D721Med (cell line): ENCODE data around the gene R3HDML.
"Not testable (repeated sequence)": the region's sequence is repeated elsewhere in the genome, so short reads cannot be mapped to it uniquely, and the experiment has no call there.

ENCODE experiments used
- DNase-seq: peaks from one replicate; pipeline ENCODE4 v3.0.0; 2011; ENCODE audit warnings: low spot score; ENCODE audit not compliant: insufficient read length
- FAIRE-seq: peaks from 2 replicates; lab custom pipeline; 2011; peaks lifted over from hg19 to GRCh38; lab: Jason Lieb, UNC
- TF ChIP-seq, protein P1 (sequence below): IDR thresholded peaks from 2 replicates; pipeline ENCODE4 v1.5.1; 2012; ENCODE audit warnings: mild to moderate bottlenecking, control low read depth; ENCODE audit not compliant: insufficient read depth; ENCODE audit errors: missing control alignments

R3HDML gene

DNA sequence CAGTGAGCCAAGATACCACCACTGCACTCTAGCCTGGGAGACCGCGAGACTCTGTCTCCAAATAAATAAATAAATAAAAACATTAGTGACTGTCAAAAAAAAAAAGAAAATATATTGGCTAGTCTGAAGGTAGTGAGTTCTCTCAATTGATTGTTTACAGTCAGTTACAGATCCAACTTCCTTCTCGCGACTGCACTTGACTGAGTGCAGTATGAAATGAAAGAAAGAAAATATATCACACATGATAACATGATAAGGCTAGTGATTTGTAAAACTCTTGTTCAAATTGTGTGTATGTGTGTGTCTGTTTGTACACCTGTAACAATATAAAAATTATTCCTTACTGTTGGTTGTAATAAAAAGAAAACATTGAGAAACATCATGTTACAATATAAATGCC is 7.9 kb downstream of the R3HDML start:
- TF ChIP-seq, protein P1, sequence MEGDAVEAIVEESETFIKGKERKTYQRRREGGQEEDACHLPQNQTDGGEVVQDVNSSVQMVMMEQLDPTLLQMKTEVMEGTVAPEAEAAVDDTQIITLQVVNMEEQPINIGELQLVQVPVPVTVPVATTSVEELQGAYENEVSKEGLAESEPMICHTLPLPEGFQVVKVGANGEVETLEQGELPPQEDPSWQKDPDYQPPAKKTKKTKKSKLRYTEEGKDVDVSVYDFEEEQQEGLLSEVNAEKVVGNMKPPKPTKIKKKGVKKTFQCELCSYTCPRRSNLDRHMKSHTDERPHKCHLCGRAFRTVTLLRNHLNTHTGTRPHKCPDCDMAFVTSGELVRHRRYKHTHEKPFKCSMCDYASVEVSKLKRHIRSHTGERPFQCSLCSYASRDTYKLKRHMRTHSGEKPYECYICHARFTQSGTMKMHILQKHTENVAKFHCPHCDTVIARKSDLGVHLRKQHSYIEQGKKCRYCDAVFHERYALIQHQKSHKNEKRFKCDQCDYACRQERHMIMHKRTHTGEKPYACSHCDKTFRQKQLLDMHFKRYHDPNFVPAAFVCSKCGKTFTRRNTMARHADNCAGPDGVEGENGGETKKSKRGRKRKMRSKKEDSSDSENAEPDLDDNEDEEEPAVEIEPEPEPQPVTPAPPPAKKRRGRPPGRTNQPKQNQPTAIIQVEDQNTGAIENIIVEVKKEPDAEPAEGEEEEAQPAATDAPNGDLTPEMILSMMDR, result no peak
- FAIRE-seq (no peak), DNase-seq (no peak)

GRCh38 chr20:44345147-44345546 is 8.3 kb downstream of the R3HDML start:
- no peak for DNase-seq
- TF ChIP-seq, protein P1, result no peak
- no peak for FAIRE-seq

DNA sequence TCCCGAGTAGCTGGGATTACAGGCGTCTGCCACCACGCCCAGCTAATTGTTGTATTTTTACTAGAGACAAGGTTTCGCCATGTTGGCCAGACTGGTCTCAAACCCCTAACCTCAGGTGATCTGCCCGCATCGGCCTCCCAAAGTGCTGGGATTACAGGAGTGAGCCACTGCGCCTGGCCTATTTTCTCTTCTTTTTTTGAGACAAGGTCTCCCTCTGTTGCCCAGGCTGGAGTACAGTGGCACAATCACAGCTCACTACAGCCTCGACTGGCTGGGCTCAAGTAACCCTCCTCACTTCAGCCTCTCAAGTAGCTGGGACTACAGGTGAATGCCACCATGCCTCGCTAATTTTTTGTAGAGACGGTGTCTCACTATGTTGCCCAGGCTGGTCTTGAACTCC is 9.1 kb downstream of the R3HDML start:
- not testable (repeated sequence) for FAIRE-seq

GRCh38 chr20:44348168-44348659 is 11.4 kb downstream of the R3HDML start:
- FAIRE-seq, result no peak
- TF ChIP-seq, protein P1, result no peak

More for the DNA sequence above, 9.1 kb downstream of the R3HDML start:
- DNase-seq, result not testable (repeated sequence)

GRCh38 chr20:44349349-44349748 is 12.5 kb downstream of the R3HDML start:
- DNase-seq (no peak), FAIRE-seq (no peak)
- TF ChIP-seq, protein P1, result no peak

More at GRCh38 chr20:44348168-44348659, 11.4 kb downstream of the R3HDML start:
- no peak for DNase-seq

DNA sequence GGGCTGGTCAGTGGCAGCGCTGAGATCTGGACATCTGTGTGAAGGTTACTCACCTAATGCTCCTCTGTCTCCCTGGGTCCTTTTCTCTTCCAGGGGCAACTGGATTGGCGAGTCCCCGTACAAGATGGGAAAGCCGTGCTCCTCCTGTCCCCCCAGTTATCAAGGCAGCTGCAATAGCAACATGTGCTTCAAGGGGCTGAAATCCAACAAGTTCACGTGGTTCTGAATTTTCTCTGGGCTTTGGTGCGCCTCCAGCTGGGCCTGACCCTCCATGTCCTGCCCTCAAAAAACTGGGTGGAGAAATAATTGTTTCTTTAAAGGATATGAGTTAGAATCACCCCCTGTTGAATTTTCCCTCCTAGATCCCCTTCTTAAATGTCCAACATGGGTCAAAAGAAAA is 13.7 kb downstream of the R3HDML start:
- DNase-seq, result no peak
- TF ChIP-seq, protein P1, result no peak
- no peak for FAIRE-seq

DNA sequence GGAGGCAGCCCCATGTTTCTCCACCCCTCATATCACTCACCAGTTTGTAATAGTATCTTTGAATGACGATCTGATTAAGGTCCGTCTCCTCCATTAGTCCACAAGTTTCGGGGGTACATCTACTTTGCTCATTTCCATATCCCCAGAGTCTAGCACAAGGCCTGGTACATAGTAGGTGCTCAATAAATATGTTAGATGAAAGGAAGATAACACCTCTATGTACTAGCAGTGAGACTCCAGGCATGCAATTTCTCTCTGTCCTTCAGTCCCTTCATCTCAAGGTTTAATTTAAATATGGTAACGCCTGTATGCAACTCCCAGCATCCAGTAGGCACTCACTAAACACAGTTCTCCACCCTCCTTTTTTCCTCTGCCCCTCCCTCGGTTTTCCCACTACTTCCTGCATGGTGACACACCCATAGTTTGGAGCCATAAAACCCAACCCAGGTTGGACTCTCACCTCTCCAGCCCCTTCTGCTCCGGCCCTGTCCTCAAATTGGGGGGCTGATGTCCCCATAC is 18.2 kb downstream of the R3HDML start:
- DNase-seq (no peak), FAIRE-seq (no peak)

More for the DNA sequence above, 18.2 kb downstream of the R3HDML start:
- TF ChIP-seq, protein P1, result no peak
